ENCODE measurements around the gene KRTAP2-1.
"Not testable (repeated sequence)": the region's sequence is repeated elsewhere in the genome, so short reads cannot be mapped to it uniquely, and the experiment has no call there.

KRTAP2-1 gene

GRCh38 chr17:41012326-41013120, 34.6 kb downstream of the KRTAP2-1 start:
- DNase-seq (ENCODE audit: low read depth), result no peak

GRCh38 chr17:41010441-41010840, 36.7 kb downstream of the KRTAP2-1 start:
- DNase-seq (ENCODE audit: low read depth), result no peak

- no peak for DNase-seq (ENCODE audit: low read depth)
Observed at GRCh38 chr17:41009936-41010335, 37.2 kb downstream of the KRTAP2-1 start.

- DNase-seq (ENCODE audit: low read depth), result no peak
Observed at GRCh38 chr17:41009301-41009760, 37.8 kb downstream of the KRTAP2-1 start.

- DNase-seq (ENCODE audit: low read depth), result no peak
Observed at GRCh38 chr17:41008811-41009210, 38.3 kb downstream of the KRTAP2-1 start, which contains the start of gene KRTAP3-1. KRTAP3-1 (minus strand) TSS chr17:41009128; CDS start chr17:41009074, 54 bp downstream.

GRCh38 chr17:41004397-41004796, 42.7 kb downstream of the KRTAP2-1 start:
- no peak for DNase-seq (ENCODE audit: low read depth)

GRCh38 chr17:41003926-41004325, 43.2 kb downstream of the KRTAP2-1 start:
- no peak for DNase-seq (ENCODE audit: low read depth)

- no peak for DNase-seq (ENCODE audit: low read depth)
Observed at GRCh38 chr17:41002814-41003213, 44.3 kb downstream of the KRTAP2-1 start.

- DNase-seq (ENCODE audit: low read depth), result no peak
Observed at GRCh38 chr17:41001795-41002194, 45.3 kb downstream of the KRTAP2-1 start.

GRCh38 chr17:40999563-40999962, 47.6 kb downstream of the KRTAP2-1 start, which contains the start of gene KRTAP3-2:
KRTAP3-2 (minus strand) TSS chr17:40999906; CDS start chr17:40999853, 53 bp downstream.
- DNase-seq (ENCODE audit: low read depth), result not testable (repeated sequence)

- DNase-seq (ENCODE audit: low read depth), result no peak
Observed at GRCh38 chr17:40997361-40997760, 49.8 kb downstream of the KRTAP2-1 start.

GRCh38 chr17:40996829-40997228, 50.3 kb downstream of the KRTAP2-1 start:
- no peak for DNase-seq (ENCODE audit: low read depth)

All from fibroblast of the conjunctiva (primary cell).